K562 (cell line): ENCODE data around the gene DCAF4. TPM values are rescaled to one million over a fixed set of nuclear protein-coding genes. Genes with fewer than 3 reads are reported as not detected.
A peak's percentile ranks its signal among the peaks of the same experiment; 100 is the strongest.

Experiments used
- ATF3 ChIP-seq, 2 experiments: fragments of 450-650 bp in 1 of 2; sonication (generic) in 1 of 2; formaldehyde crosslinking in 1 of 2; IDR thresholded peaks in 1 of 2; conservative IDR thresholded peaks in 1 of 2; 2 replicates each; pipeline versions ENCODE4 v1.6.1 to v1.8.1; 2016 to 2023; ENCODE audit warnings: mild to moderate bottlenecking in 2 of 2, moderate library complexity in 2 of 2, inconsistent platforms in 1 of 2, missing genetic modification reagents in 1 of 2
- ERF ChIP-seq: fragments of 450-650 bp; formaldehyde crosslinking; IDR thresholded peaks from 2 replicates; pipeline ENCODE4 v1.4.0; 2020; ENCODE audit warnings: mild to moderate bottlenecking, mixed read lengths
- FIP1L1 ChIP-seq: fragments of 200-400 bp; formaldehyde crosslinking; IDR thresholded peaks from 2 replicates; pipeline ENCODE4 v1.6.1; 2018; ENCODE audit warnings: mild to moderate bottlenecking, low read depth, low read length; ENCODE audit not compliant: poor library complexity, severe bottlenecking
- GABPA ChIP-seq: fragments of 200-800 bp; sonication (Bioruptor generic); conservative IDR thresholded peaks from 2 replicates; pipeline ENCODE4 v1.6.1; 2016; ENCODE audit warnings: low read depth, missing genetic modification characterization, missing compliant biosample characterization
- GATA2 ChIP-seq: sonication (generic); formaldehyde crosslinking; IDR thresholded peaks from 2 replicates; pipeline ENCODE4 v1.4.0; 2020; ENCODE audit warnings: mild to moderate bottlenecking, missing genetic modification reagents
- HNRNPLL ChIP-seq: fragments of 200-400 bp; formaldehyde crosslinking; IDR thresholded peaks from 2 replicates; pipeline ENCODE4 v1.6.1; 2017; ENCODE audit warnings: low read length, low read depth, mild to moderate bottlenecking; ENCODE audit not compliant: poor library complexity, severe bottlenecking
- MGA ChIP-seq: fragments of 450-650 bp; IDR thresholded peaks from 2 replicates; pipeline ENCODE4 v1.6.1; 2016; ENCODE audit warnings: mild to moderate bottlenecking, moderate library complexity
- POLR2A ChIP-seq: fragments of 450-650 bp; conservative IDR thresholded peaks from 2 replicates; pipeline ENCODE4 v1.6.1; 2016
- POLR2AphosphoS5 ChIP-seq: IDR thresholded peaks from 2 replicates; pipeline ENCODE4 v1.6.1; 2011; ENCODE audit warnings: mild to moderate bottlenecking, low read depth, low read length, moderate library complexity; ENCODE audit not compliant: control insufficient read depth, insufficient read depth
- STAT5B ChIP-seq: fragments of 250-450 bp; sonication (Bioruptor Pico); IDR thresholded peaks from 2 replicates; pipeline ENCODE4 v1.8.0; 2021; ENCODE audit warnings: mild to moderate bottlenecking, inconsistent platforms
- XRCC3 ChIP-seq: fragments of 450-650 bp; IDR thresholded peaks from 2 replicates; pipeline ENCODE4 v1.6.1; 2017; ENCODE audit warnings: mild to moderate bottlenecking, moderate library complexity
- XRCC4 ChIP-seq: IDR thresholded peaks from one replicate; pipeline ENCODE4 v1.6.1; 2011; ENCODE audit not compliant: insufficient read depth, insufficient read length; ENCODE audit errors: extremely low read depth
- ZNF124 ChIP-seq: sonication (generic); formaldehyde crosslinking; IDR thresholded peaks from 2 replicates; pipeline ENCODE4 v1.8.1; 2022; ENCODE audit warnings: missing genetic modification reagents
- polyA plus RNA-seq, 8 experiments: library from polyadenylated mRNA; depleted of rRNA in 4 of 8; stranded (reverse) in 5 of 8; unstranded in 3 of 8; fragments of >200 nt; fragmentation: Nextera tagmentation in 2 of 8; fragmentation: Illumina TruSeq in 1 of 8; extraction: Ambion mirVana in 2 of 8; extraction: Trizol in 1 of 8; gene quantifications; 2 replicates each; pipeline versions ENCODE4 v1.2.1 to v1.2.3, GENCODE V29; 2011 to 2014; ENCODE audit warnings: inconsistent platforms in 1 of 8, missing spikeins in 1 of 8
- total RNA-seq, 7 experiments: library from RNA; depleted of rRNA in 6 of 7; stranded (reverse); fragments of >200 nt in 6 of 7; fragmentation: Illumina TruSeq in 2 of 7; extraction: Trizol in 2 of 7; gene quantifications; 2 replicates each; pipeline versions ENCODE4 v1.2.1 to v1.2.3, GENCODE V29; 2011 to 2021; ENCODE audit warnings: low replicate concordance in 1 of 7
- TF ChIP-seq, protein P1 (sequence below): sonication (generic); formaldehyde crosslinking; IDR thresholded peaks from 2 replicates; pipeline ENCODE4 v1.8.0; 2022; ENCODE audit warnings: missing genetic modification reagents, mild to moderate bottlenecking, moderate library complexity, borderline replicate concordance

DCAF4 gene
- total and polyA plus RNA-seq, 9 of the 15 experiments (the other 6 are each of a cell fraction or from before 2014, with no cell fraction given): 2.7 to 49.2 (median 22.9) TPM

DNA sequence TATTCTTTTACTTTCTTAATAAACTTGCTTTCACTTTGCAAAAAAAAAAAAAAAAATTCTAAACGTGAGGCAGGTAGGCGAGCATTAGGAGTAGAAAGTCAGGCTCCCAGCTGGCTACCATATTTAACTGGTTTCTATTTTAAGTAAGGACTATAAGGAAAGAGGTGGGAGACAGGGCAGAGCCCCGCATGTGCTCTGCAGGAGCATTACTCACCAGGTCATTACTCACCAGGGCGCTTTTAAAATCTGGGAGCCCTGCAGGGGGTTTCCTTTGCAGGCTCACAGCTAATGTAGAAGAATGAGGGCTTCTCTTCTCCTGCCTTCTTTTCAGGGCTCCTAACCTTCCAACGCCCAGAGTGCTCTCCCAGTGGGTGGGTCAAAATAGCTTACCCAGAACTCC is 18.4 kb upstream of the DCAF4 start (continued):
- TF ChIP-seq MGA (peak; percentile 35; the same call in 1 of the 2 replicates), ERF (no peak), POLR2AphosphoS5 (peak; percentile 46; the same call in 1 of the 2 replicates), GABPA (tag) (no peak), STAT5B (CRISPR knock-in tag) (no peak), ZNF124 (CRISPR knock-in tag) (no peak), GATA2 (CRISPR knock-in tag) (no peak), HNRNPLL (no peak), ATF3 (IDR thresholded peaks at IDR 0.05) (peak; percentile 78), ATF3 (CRISPR knock-in tag; conservative IDR thresholded peaks at IDR 0.05) (no peak), FIP1L1 (no peak), POLR2A (peak; percentile 65), XRCC4 (no peak), XRCC3 (no peak)
- TF ChIP-seq, protein P1, sequence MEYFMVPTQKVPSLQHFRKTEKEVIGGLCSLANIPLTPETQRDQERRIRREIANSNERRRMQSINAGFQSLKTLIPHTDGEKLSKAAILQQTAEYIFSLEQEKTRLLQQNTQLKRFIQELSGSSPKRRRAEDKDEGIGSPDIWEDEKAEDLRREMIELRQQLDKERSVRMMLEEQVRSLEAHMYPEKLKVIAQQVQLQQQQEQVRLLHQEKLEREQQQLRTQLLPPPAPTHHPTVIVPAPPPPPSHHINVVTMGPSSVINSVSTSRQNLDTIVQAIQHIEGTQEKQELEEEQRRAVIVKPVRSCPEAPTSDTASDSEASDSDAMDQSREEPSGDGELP (CRISPR knock-in tag): no peak
